AG04449 (cell line): Measurements from ENCODE around the gene GRIA3.
A peak's percentile ranks its signal among the peaks of the same experiment; 100 is the strongest.

ENCODE experiments used
- CTCF ChIA-PET: fragments of 350-600 bp; formaldehyde crosslinking; extraction: SDS; loops from one replicate; lab custom pipeline; 2021; ENCODE audit warnings: antibody characterized with exemption; lab: Yijun Ruan, JAX
- POLR2A ChIA-PET: fragments of 400-600, 350-600 bp; formaldehyde crosslinking; extraction: SDS; loops from one replicate; lab custom pipeline; 2020; ENCODE audit warnings: antibody characterized with exemption, inconsistent platforms; lab: Yijun Ruan, JAX
- DNase-seq: peaks from one replicate; pipeline ENCODE4 v3.0.0-alpha.2; 2010; ENCODE audit warnings: low read depth, low spot score
- H3K4me3 ChIP-seq: 2 replicates; pipeline ENCODE4 v1.5.1; 2011; ENCODE audit warnings: low read depth, mild to moderate bottlenecking, control low read depth, low read length
- TF ChIP-seq, protein P1 (sequence below): IDR thresholded peaks from one replicate; pipeline ENCODE4 v1.5.1; 2011; ENCODE audit warnings: mild to moderate bottlenecking, moderate library complexity, low read length, control low read depth, inconsistent platforms; ENCODE audit not compliant: insufficient read depth; ENCODE audit errors: missing control alignments

Gene GRIA3

DNA sequence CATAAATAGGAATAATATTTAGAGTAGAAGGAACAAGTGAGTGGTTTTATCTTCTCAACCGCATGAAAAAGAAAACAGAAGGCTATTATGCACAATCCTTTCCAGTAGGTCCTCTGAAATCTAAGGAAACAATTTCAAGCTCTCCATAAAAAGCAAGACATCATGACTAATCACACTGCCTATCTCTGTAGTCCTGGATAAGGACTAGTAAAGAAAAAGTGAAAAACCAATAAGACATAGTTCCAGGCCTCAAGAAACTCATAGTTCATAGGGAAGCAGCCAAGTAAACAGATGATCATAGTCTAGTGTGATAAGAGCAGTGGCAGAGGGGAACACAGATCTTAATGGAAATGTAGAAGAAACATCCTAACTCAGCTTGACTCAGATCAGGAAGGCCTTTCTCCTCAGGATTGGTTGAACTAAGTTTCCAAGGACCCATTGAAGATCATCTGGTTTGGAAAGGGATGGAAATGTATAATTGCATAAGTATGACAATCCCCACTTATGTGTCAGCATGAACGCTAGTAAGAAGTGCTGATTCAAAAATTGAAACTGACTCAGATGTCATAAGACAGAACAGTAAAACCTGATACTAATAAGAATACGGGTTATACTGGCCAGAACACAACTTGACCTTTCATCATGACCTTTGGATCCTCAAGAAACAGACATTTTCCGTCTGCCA, 155.3 kb downstream of the GRIA3 start:
- no peak overlapping the region for H3K4me3 ChIP-seq
- ChIA-PET CTCF (interaction anchor here (1.2 kb wide), 1 partner anchor 10 kb away, joined by 3 read pairs; no protein-coding TSS in a partner anchor), POLR2A (no interaction called here)
- DNase-seq = peak; percentile 34
- TF ChIP-seq, protein P1, sequence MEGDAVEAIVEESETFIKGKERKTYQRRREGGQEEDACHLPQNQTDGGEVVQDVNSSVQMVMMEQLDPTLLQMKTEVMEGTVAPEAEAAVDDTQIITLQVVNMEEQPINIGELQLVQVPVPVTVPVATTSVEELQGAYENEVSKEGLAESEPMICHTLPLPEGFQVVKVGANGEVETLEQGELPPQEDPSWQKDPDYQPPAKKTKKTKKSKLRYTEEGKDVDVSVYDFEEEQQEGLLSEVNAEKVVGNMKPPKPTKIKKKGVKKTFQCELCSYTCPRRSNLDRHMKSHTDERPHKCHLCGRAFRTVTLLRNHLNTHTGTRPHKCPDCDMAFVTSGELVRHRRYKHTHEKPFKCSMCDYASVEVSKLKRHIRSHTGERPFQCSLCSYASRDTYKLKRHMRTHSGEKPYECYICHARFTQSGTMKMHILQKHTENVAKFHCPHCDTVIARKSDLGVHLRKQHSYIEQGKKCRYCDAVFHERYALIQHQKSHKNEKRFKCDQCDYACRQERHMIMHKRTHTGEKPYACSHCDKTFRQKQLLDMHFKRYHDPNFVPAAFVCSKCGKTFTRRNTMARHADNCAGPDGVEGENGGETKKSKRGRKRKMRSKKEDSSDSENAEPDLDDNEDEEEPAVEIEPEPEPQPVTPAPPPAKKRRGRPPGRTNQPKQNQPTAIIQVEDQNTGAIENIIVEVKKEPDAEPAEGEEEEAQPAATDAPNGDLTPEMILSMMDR = no peak

DNA sequence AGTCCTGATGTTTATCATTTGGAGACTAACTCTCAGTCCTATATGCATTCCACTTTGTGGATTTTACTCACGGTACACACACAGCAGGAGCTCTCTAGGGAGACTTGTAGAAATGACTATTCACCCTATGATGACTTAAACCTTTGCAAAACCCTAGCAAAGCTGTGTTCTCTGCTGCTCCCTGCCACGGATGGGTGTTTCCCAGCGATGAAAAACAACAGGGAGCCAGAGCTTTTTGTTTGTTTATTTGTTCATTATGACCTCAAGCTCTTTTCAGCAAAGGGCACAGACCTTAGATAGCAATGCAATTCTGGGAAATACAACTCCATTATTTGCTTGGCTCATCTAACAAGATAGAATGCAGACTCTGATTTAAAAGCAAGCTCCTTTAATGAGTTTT, 156.6 kb downstream of the GRIA3 start:
- POLR2A ChIA-PET = no interaction called here
- CTCF ChIA-PET = no interaction called here
- DNase-seq = no peak
- TF ChIP-seq, protein P1 = no peak
- H3K4me3 ChIP-seq = no peak overlapping the region

DNA sequence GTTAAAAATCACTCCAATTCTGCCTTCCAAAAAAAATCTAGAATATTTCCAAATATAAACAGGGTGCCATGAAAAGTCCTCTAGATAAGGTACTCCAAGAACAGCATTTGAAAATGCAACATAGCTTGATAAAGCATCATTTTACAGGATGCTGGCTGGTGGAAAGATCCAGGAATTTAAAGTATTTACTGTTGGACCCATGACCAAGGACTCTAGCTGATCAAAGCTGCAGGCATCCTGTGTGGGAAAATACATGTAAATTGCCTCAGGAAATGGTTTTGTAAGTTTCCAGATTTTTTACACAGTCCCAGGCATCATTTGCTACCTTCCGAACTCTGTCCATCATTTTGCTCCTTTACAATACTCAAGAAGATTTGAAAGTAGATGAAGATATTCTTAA, 164.4 kb downstream of the GRIA3 start:
- ChIA-PET CTCF (interaction anchor here (1.3 kb wide), 1 partner anchor 9 kb away, joined by 3 read pairs; no protein-coding TSS in a partner anchor), POLR2A (no interaction called here)
- TF ChIP-seq, protein P1 = no peak
- DNase-seq = no peak
- no peak overlapping the region for H3K4me3 ChIP-seq

DNA sequence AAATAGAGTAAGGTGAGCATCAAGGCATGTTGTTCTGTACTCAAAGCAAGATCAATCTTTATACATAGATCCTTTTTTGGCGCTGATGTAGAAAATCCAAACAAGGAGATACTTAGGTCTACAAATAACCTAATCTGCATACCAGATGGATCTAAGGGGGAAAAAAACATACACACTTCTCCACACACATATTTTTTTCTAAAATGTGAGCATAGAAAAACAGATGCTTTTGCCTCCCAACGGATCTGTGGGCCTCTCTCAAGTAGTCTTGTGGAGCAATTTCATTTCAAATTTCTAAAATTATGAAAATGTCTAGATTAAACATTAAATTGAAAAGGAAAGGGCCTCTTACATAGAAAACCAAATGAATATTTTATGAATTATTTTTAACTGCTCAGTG, 166.1 kb downstream of the GRIA3 start:
- H3K4me3 ChIP-seq = no peak overlapping the region
- ChIA-PET POLR2A (no interaction called here), CTCF (interaction anchor here (1.7 kb wide), 1 partner anchor 8 kb away, joined by 4 read pairs; no protein-coding TSS in a partner anchor)
- no peak for DNase-seq
- TF ChIP-seq, protein P1 = no peak

DNA sequence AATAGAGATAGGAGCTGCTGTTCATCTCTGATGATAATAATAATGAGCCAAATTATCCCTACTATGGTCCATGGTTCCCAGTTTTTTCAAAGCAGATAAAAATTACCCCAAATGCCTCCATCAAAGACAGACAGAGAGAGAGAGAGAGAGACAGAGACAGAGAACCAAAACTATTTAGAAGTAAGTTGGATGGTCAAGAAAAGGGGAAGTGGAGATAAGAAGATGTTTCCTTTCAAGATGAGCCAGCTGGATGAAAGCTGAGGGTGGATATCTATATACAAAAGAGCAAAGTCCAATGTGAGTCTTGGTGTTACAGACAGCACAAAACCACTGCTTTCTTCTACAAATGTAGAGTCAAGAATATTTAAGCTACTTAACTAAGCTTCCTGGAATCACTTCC, 173.9 kb downstream of the GRIA3 start:
- no peak for DNase-seq
- H3K4me3 ChIP-seq = no peak overlapping the region
- POLR2A ChIA-PET = no interaction called here
- TF ChIP-seq, protein P1 = no peak
- CTCF ChIA-PET = no interaction called here

DNA sequence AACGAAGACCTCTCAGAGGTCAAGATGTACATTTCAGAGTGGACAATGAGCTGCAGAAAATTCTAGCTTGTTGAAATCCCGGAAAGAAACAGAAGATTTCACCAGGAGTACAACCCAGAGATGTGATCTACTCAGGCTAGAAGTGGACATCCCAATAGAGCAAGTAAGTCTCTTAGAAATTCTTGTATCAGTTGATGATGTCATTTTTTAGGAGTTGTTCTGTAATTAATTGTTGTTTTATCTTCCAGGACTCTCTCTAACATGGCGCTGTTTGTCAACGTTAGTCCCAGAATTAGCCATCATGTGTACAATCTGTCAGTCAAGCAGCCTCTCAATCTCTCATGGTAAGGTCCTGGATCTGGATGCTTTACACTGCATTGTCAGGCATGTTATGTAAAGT, 174.4 kb downstream of the GRIA3 start:
- H3K4me3 ChIP-seq = no peak overlapping the region
- DNase-seq = no peak
- TF ChIP-seq, protein P1 = no peak
- CTCF ChIA-PET = interaction anchor here (0.5 kb wide), 1 partner anchor 456 kb away, joined by 3 read pairs; no protein-coding TSS in a partner anchor
- POLR2A ChIA-PET = no interaction called here
